ENCODE data around the gene DYRK1A. TPM values are rescaled to one million over a fixed set of nuclear protein-coding genes. Genes with fewer than 3 reads are reported as not detected.

Gene DYRK1A
- total RNA-seq, 3 donors from 2014 or later (not counting 1 experiment from before 2014, with no cell fraction given), result 149 to 166 (median 153) TPM

- no peaks in the 10 kb centered on the region for H3K27me3 Mint-ChIP-seq (ENCODE audit: low read depth in 2 of 2)
- H3K4me3 Mint-ChIP-seq, result no peak overlapping the region
- H3K27ac ChIP-seq (ENCODE audit: low read length), result no peak overlapping the region
- ATAC-seq (no peak), DNase-seq (no peak)
- no peaks in the 10 kb centered on the region for H3K36me3 Mint-ChIP-seq
- no peak overlapping the region for H3K4me3 ChIP-seq (ENCODE audit: low read length)
- peaks cover 8% of the 10 kb centered on the region for H3K4me1 ChIP-seq (ENCODE audit: control insufficient read depth, insufficient read depth, low read length)
- H3K27ac Mint-ChIP-seq, result no peak overlapping the region
- H3K9me3 ChIP-seq (ENCODE audit: control insufficient read depth, insufficient read depth, low read length), result no peaks in the 10 kb centered on the region
- no peaks in the 10 kb centered on the region for H3K27me3 ChIP-seq (ENCODE audit: control insufficient read depth, insufficient read depth, low read length)
- H3K36me3 ChIP-seq (ENCODE audit: control insufficient read depth, insufficient read depth, low read length), result no peaks in the 10 kb centered on the region
- H3K9me3 Mint-ChIP-seq, result no peaks in the 10 kb centered on the region
- 36% methylated on average over 1 of the region's 1 CpG for WGBS (ENCODE audit: insufficient coverage)
- TF ChIP-seq CTCF (IDR thresholded peaks at IDR 0.05), result no peak
- H3K4me1 Mint-ChIP-seq, result peaks cover 33 to 63% of the 10 kb centered on the region in 2 donors
- intact Hi-C loops (cut with micrococcal nuclease), result no loop called here
Measured at GRCh38 chr21:37437376-37438080, 71.0 kb downstream of the DYRK1A start.

GRCh38 chr21:37443683-37444082, 77.1 kb downstream of the DYRK1A start:
- Histone ChIP-seq H3K27ac (ENCODE audit: low read length) (no peak overlapping the region), H3K27me3 (ENCODE audit: control insufficient read depth, insufficient read depth, low read length) (no peaks in the 10 kb centered on the region), H3K9me3 (ENCODE audit: control insufficient read depth, insufficient read depth, low read length) (no peaks in the 10 kb centered on the region), H3K36me3 (ENCODE audit: control insufficient read depth, insufficient read depth, low read length) (no peaks in the 10 kb centered on the region), H3K4me1 (ENCODE audit: control insufficient read depth, insufficient read depth, low read length) (peaks cover 16% of the 10 kb centered on the region), H3K4me3 (ENCODE audit: low read length) (no peak overlapping the region)
- H3K36me3 Mint-ChIP-seq, result no peaks in the 10 kb centered on the region
- DNase-seq (no peak), ATAC-seq (no peak)
- no peaks in the 10 kb centered on the region for H3K27me3 Mint-ChIP-seq (ENCODE audit: low read depth in 2 of 2)
- no peaks in the 10 kb centered on the region for H3K9me3 Mint-ChIP-seq
- WGBS (ENCODE audit: insufficient coverage), result 84% methylated on average over 2 of the region's 4 CpGs
- peaks cover 69 to 88% of the 10 kb centered on the region in 2 donors for H3K4me1 Mint-ChIP-seq
- H3K4me3 Mint-ChIP-seq, result no peak overlapping the region
- peak overlapping the region; percentile 13 to 25 for H3K27ac Mint-ChIP-seq
- intact Hi-C loops (cut with micrococcal nuclease), result no loop called here
- TF ChIP-seq CTCF (IDR thresholded peaks at IDR 0.05), result no peak

- Mint-ChIP-seq H3K27me3 (ENCODE audit: low read depth in 2 of 2) (no peaks in the 10 kb centered on the region), H3K4me3 (no peak overlapping the region), H3K4me1 (peaks cover 81 to 89% of the 10 kb centered on the region in 2 donors), H3K9me3 (no peaks in the 10 kb centered on the region), H3K27ac (peak overlapping the region in 1 of 2 donors; percentile 2), H3K36me3 (no peaks in the 10 kb centered on the region)
- intact Hi-C loops (cut with micrococcal nuclease), result loop anchor here (5.0 kb wide), 1 partner anchor 33 kb away; no protein-coding TSS in a partner anchor
- Histone ChIP-seq H3K27me3 (ENCODE audit: control insufficient read depth, insufficient read depth, low read length) (no peaks in the 10 kb centered on the region), H3K9me3 (ENCODE audit: control insufficient read depth, insufficient read depth, low read length) (no peaks in the 10 kb centered on the region), H3K4me3 (ENCODE audit: low read length) (no peak overlapping the region), H3K27ac (ENCODE audit: low read length) (no peak overlapping the region), H3K4me1 (ENCODE audit: control insufficient read depth, insufficient read depth, low read length) (peaks cover 16% of the 10 kb centered on the region), H3K36me3 (ENCODE audit: control insufficient read depth, insufficient read depth, low read length) (no peaks in the 10 kb centered on the region)
- no peak for ATAC-seq
- WGBS (ENCODE audit: insufficient coverage), result 95% methylated on average over 5 of the region's 5 CpGs
- no peak for DNase-seq
- TF ChIP-seq CTCF (IDR thresholded peaks at IDR 0.05), result no peak
Measured at GRCh38 chr21:37445228-37445627, 78.7 kb downstream of the DYRK1A start.

Measured in natural killer cell (primary cell).